ENCODE measurements around the gene CA10. TPM values are rescaled to one million over a fixed set of nuclear protein-coding genes. Genes with fewer than 3 reads are reported as not detected.
A peak's percentile ranks its signal among the peaks of the same experiment; 100 is the strongest.

Gene CA10
- total and polyA plus RNA-seq, 4 donors: 30.0 to 130 (median 99.2) TPM

DNA sequence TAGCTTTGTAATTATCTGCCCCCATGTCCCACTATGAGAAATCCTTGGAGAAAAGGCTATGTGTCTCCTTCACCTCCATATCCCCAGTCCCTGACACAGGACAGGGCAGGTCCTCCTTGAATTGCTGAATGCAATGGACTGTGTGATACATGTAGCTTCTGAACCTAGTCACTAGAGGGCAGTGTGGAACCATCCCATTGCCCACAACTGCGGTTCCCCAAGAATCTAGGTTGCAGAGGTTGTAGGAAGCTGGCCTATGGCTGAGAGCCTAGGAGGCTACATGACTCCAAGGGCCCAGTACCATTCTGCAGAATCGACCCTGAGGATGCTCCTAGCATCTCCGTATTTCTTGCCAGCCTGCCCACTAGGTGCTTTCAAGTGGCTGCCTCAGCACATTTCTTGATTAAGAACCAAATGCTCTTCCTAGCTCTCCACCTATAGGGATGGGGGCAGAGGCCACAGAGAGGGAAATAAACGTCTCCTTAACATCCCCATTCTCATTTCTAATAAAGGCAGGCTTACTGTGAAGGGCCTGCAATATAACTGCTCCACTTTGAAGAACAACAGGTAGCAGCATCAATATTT, 394.0 kb downstream of the CA10 start:
- 26% methylated on average over 3 of the region's 4 CpGs for WGBS (ENCODE audit: insufficient coverage)
- H3K27ac ChIP-seq (ENCODE audit: low read depth, low read length): no peak overlapping the region
- H3K9me3 ChIP-seq (ENCODE audit: control insufficient read depth, insufficient read depth, low read length): no peaks in the 10 kb centered on the region
- H3K27me3 ChIP-seq (ENCODE audit: control insufficient read depth, insufficient read depth, low read length): no peaks in the 10 kb centered on the region
- H3K4me3 ChIP-seq (ENCODE audit: low read depth, low read length): no peak overlapping the region
- no peaks in the 10 kb centered on the region for H3K36me3 ChIP-seq (ENCODE audit: control insufficient read depth, insufficient read depth, low read length)
- H3K4me1 ChIP-seq (ENCODE audit: control insufficient read depth, insufficient read depth, low read length): peaks cover 5% of the 10 kb centered on the region
- peak in 5 of 6 donors; percentile 33 to 92 (median 57) for DNase-seq (ENCODE audit: low read depth in 4 of 6, low spot score in 6 of 6)

DNA sequence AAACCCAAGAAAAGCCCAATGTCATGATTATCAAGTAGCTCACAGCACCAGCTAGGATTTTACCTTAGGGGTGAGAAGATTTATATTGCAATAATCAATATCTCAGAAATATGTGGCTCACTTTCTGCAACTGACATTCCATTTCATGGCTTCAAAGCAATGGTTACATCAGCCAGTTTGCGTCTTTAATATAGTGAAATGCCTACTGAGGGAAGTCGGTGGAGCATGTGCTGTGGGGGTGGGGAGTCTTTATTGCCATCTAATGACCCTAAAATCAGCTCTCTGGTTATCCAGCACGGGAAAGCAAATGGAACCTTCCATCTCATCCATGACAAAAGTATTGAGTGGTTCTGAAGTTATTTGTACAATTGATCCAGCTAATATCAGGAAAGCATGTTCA, 395.5 kb downstream of the CA10 start:
- Histone ChIP-seq H3K4me3 (ENCODE audit: low read depth, low read length) (no peak overlapping the region), H3K36me3 (ENCODE audit: control insufficient read depth, insufficient read depth, low read length) (no peaks in the 10 kb centered on the region), H3K4me1 (ENCODE audit: control insufficient read depth, insufficient read depth, low read length) (peaks cover 5% of the 10 kb centered on the region), H3K9me3 (ENCODE audit: control insufficient read depth, insufficient read depth, low read length) (no peaks in the 10 kb centered on the region), H3K27me3 (ENCODE audit: control insufficient read depth, insufficient read depth, low read length) (no peaks in the 10 kb centered on the region), H3K27ac (ENCODE audit: low read depth, low read length) (no peak overlapping the region)
- DNase-seq (ENCODE audit: low read depth in 4 of 6, low spot score in 6 of 6): peak in 1 of 6 donors; percentile 54
- no CpG with 5 or more reads among the region's 3 CpGs for WGBS (ENCODE audit: insufficient coverage)

DNA sequence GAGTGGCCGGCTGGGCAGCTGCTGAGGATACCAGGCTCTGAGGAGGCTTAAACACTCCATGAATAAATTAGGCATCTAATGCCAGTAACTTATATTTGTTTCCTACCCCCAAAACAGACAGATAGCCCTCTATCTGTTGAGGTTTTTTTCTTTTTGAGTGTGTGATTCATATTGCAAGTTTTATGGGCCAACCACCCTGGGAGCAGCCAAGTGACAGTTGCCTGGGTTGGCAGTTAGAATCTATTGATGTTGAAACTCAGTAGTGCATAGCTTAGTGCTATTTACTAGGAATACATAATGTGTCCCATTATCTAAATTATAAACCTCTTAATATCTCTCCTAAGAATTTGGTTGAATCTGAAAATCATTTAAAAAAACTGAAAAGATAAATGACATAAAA, 397.4 kb downstream of the CA10 start:
- whole genome bisulfite sequencing (ENCODE audit: insufficient coverage): no CpG with 5 or more reads among the region's 1 CpG

DNA sequence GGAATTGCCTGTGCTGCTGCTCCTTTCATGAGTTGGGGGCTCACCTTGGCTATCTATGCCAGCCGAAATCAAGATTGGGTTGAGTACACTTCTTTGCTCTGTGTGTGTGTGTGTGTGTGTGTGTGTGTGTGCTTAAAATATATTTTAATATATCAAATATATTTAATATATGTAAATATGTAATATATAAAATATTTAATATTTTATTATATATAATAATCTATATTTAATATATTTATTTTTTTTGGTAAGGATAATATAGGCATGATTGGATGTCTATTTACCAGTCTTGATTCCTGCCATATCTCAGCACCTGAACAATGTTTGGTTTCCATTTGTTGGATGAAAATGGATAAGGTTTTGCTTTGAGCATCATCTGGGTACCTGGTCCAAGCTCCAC, 399.3 kb downstream of the CA10 start:
- DNase-seq (ENCODE audit: low read depth in 4 of 6, low spot score in 6 of 6): no peak
- no peaks in the 10 kb centered on the region for H3K36me3 ChIP-seq (ENCODE audit: control insufficient read depth, insufficient read depth, low read length)
- peaks cover 5% of the 10 kb centered on the region for H3K4me1 ChIP-seq (ENCODE audit: control insufficient read depth, insufficient read depth, low read length)
- no peak overlapping the region for H3K4me3 ChIP-seq (ENCODE audit: low read depth, low read length)
- H3K27me3 ChIP-seq (ENCODE audit: control insufficient read depth, insufficient read depth, low read length): no peaks in the 10 kb centered on the region
- H3K27ac ChIP-seq (ENCODE audit: low read depth, low read length): no peak overlapping the region
- WGBS (ENCODE audit: insufficient coverage): no CpG with 5 or more reads among the region's 1 CpG
- H3K9me3 ChIP-seq (ENCODE audit: control insufficient read depth, insufficient read depth, low read length): no peaks in the 10 kb centered on the region

More for the DNA sequence above, 397.4 kb downstream of the CA10 start:
- Histone ChIP-seq H3K27me3 (ENCODE audit: control insufficient read depth, insufficient read depth, low read length) (no peaks in the 10 kb centered on the region), H3K9me3 (ENCODE audit: control insufficient read depth, insufficient read depth, low read length) (no peaks in the 10 kb centered on the region), H3K36me3 (ENCODE audit: control insufficient read depth, insufficient read depth, low read length) (no peaks in the 10 kb centered on the region), H3K4me1 (ENCODE audit: control insufficient read depth, insufficient read depth, low read length) (peaks cover 5% of the 10 kb centered on the region), H3K4me3 (ENCODE audit: low read depth, low read length) (no peak overlapping the region), H3K27ac (ENCODE audit: low read depth, low read length) (no peak overlapping the region)
- DNase-seq (ENCODE audit: low read depth in 4 of 6, low spot score in 6 of 6): peak in 2 of 6 donors; percentile 27 to 48

DNA sequence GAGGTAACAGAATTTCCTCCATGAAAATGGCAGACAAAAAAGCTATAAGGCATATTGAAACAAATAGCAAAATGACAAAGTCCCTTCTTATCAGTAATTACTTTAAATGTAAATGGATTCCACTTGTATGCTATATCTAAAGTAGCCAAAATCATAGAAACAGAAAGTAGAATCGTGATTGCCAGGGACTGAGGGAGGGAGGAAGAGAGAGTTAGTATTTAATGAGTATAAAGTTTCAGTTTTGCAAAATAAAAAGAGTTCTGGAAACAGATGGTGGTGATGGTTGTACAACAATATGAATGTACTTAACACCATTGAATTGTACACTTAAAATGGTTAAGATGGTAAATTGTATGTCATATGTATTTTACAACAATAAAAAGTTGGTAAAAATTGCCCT, 407.4 kb downstream of the CA10 start:
- H3K4me1 ChIP-seq (ENCODE audit: control insufficient read depth, insufficient read depth, low read length): no peaks in the 10 kb centered on the region
- H3K27me3 ChIP-seq (ENCODE audit: control insufficient read depth, insufficient read depth, low read length): no peaks in the 10 kb centered on the region
- no peak overlapping the region for H3K27ac ChIP-seq (ENCODE audit: low read depth, low read length)
- H3K9me3 ChIP-seq (ENCODE audit: control insufficient read depth, insufficient read depth, low read length): no peaks in the 10 kb centered on the region
- no CpG with 5 or more reads among the region's 1 CpG for WGBS (ENCODE audit: insufficient coverage)
- no peak for DNase-seq (ENCODE audit: low read depth in 4 of 6, low spot score in 6 of 6)
- no peak overlapping the region for H3K4me3 ChIP-seq (ENCODE audit: low read depth, low read length)
- no peaks in the 10 kb centered on the region for H3K36me3 ChIP-seq (ENCODE audit: control insufficient read depth, insufficient read depth, low read length)

DNA sequence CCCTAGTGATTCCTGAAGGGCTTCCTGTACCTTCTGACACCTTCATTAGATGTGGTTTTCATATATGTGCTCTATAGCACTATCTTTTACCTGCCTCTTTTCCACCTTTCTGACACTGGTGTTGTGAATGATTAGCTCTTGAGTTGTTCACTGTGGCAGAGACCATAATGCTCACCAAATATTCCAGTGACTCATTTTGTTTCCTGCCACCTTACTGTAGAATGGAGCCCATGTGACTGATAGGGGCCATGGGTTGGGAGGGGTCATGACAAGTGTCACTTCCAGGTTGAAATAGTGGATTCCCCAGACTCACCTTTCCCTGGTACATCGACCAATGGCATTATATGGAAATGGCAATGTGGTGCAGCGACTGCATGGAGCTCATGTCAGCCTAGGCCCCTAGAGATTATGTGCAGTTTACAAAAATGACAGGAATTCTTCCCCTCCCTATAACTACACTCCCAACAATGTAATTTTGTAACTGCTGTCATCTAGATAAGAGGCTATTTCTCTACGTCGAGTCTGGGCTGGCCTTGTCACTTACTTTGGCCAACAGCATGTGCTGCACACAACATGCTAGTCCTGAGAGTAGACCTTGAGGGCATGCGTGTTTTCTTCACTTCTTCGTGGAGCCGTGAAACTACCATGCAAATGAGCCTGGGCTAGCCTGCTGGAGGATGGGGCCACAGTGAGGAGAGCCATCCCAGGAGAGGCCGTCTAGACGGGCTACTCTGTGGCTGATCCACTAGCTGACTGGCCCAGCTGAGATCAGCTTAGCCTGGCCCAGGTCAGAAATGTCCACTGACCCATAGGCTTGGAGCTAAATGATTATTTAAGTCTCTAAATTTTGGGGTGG, 409.5 kb downstream of the CA10 start:
- no peaks in the 10 kb centered on the region for H3K36me3 ChIP-seq (ENCODE audit: control insufficient read depth, insufficient read depth, low read length)
- peaks cover 5% of the 10 kb centered on the region for H3K27me3 ChIP-seq (ENCODE audit: control insufficient read depth, insufficient read depth, low read length)
- no peak overlapping the region for H3K27ac ChIP-seq (ENCODE audit: low read depth, low read length)
- H3K9me3 ChIP-seq (ENCODE audit: control insufficient read depth, insufficient read depth, low read length): no peaks in the 10 kb centered on the region
- no peak overlapping the region for H3K4me3 ChIP-seq (ENCODE audit: low read depth, low read length)
- no peak for DNase-seq (ENCODE audit: low read depth in 4 of 6, low spot score in 6 of 6)
- WGBS (ENCODE audit: insufficient coverage): 95% methylated on average over 8 of the region's 9 CpGs
- no peaks in the 10 kb centered on the region for H3K4me1 ChIP-seq (ENCODE audit: control insufficient read depth, insufficient read depth, low read length)

DNA sequence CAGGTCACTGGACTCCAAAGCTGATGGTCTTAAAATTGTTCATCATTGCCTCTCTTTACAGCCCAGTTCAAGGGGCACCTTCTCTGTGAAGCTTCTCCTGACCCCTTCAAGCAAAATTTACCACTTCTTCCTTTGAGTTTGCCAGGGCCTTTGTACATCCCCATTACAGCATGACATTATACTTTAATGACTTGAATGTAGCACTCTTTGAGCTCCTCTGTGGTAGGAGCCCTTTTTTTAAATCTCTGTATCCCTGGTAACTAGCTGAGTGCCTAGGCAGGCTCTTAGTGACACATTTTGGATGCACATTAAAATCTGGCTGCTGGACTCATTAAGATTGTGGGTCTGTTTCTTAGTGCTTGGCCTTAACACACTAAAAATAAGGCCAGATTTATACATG, 412.1 kb downstream of the CA10 start:
- Histone ChIP-seq H3K4me1 (ENCODE audit: control insufficient read depth, insufficient read depth, low read length) (no peaks in the 10 kb centered on the region), H3K36me3 (ENCODE audit: control insufficient read depth, insufficient read depth, low read length) (no peaks in the 10 kb centered on the region), H3K4me3 (ENCODE audit: low read depth, low read length) (no peak overlapping the region), H3K27ac (ENCODE audit: low read depth, low read length) (no peak overlapping the region), H3K27me3 (ENCODE audit: control insufficient read depth, insufficient read depth, low read length) (peaks cover 5% of the 10 kb centered on the region), H3K9me3 (ENCODE audit: control insufficient read depth, insufficient read depth, low read length) (no peaks in the 10 kb centered on the region)
- peak in 4 of 6 donors; percentile 27 to 69 (median 58) for DNase-seq (ENCODE audit: low read depth in 4 of 6, low spot score in 6 of 6)

DNA sequence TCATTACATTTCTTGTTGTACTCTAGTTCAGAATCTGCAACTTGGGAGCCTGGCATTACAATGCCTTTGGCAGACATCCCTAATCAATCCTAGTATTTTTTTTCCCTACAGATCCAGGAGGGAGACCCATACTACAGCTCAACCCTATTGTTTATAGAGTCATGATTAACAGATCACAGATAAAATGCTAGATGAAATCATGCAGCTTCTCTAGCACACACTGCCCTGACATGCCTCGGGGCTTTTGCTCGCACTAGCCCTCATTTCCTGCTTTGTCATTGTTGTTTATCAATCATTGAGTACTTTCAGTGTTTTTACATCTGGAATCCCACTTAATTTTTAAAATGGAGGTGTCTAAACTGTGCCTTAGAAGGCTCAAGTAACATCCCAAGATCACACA, 412.5 kb downstream of the CA10 start:
- no peak for DNase-seq (ENCODE audit: low read depth in 4 of 6, low spot score in 6 of 6)
- Histone ChIP-seq H3K27me3 (ENCODE audit: control insufficient read depth, insufficient read depth, low read length) (peaks cover 5% of the 10 kb centered on the region), H3K27ac (ENCODE audit: low read depth, low read length) (no peak overlapping the region), H3K9me3 (ENCODE audit: control insufficient read depth, insufficient read depth, low read length) (no peaks in the 10 kb centered on the region), H3K36me3 (ENCODE audit: control insufficient read depth, insufficient read depth, low read length) (no peaks in the 10 kb centered on the region), H3K4me1 (ENCODE audit: control insufficient read depth, insufficient read depth, low read length) (no peaks in the 10 kb centered on the region), H3K4me3 (ENCODE audit: low read depth, low read length) (no peak overlapping the region)
- WGBS (ENCODE audit: insufficient coverage): no CpG with 5 or more reads among the region's 2 CpGs

DNA sequence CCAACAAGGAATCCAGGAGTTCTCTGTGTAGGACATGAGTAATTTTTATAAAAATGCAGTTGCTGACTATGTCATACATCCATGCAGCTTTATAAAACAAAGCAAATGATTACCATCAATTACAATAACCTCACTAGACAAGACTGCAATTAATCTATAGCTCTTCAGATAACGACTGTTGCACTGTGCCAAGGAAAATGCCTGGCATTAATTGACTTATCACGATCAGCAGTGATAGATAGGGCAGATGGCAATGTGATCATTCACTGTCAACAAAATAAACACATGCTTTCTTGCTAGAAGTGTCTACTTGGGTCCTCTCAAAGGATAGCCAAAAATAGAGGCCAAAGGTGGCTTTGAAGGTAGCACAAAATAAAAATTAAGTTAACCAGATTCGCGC, 415.0 kb downstream of the CA10 start:
- WGBS (ENCODE audit: insufficient coverage): no CpG with 5 or more reads among the region's 4 CpGs

DNA sequence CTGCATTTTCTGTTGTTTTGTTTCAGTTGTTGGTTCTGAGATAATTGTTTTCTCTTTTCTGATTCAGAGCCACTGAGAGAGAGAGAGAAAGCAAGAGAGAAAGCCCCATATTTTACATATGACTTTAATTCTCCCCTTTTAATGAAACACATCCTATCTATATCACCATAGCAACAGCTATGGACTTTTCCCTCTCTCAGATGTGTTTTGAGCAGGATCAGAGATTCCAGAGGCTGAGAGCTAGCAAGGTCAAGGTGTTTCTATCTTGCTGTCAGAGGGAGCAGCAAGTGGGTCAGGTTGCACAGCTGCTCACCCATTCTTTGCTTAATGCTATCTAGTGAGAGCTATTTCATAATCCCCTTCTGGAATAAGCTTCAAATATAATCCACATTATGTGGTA, 415.9 kb downstream of the CA10 start:
- DNase-seq (ENCODE audit: low read depth in 4 of 6, low spot score in 6 of 6): peak in 1 of 6 donors; percentile 58
- Histone ChIP-seq H3K9me3 (ENCODE audit: control insufficient read depth, insufficient read depth, low read length) (no peaks in the 10 kb centered on the region), H3K4me1 (ENCODE audit: control insufficient read depth, insufficient read depth, low read length) (no peaks in the 10 kb centered on the region), H3K27ac (ENCODE audit: low read depth, low read length) (no peak overlapping the region), H3K27me3 (ENCODE audit: control insufficient read depth, insufficient read depth, low read length) (peaks cover 5% of the 10 kb centered on the region), H3K36me3 (ENCODE audit: control insufficient read depth, insufficient read depth, low read length) (no peaks in the 10 kb centered on the region), H3K4me3 (ENCODE audit: low read depth, low read length) (no peak overlapping the region)

More for the DNA sequence above, 415.0 kb downstream of the CA10 start:
- no peak for DNase-seq (ENCODE audit: low read depth in 4 of 6, low spot score in 6 of 6)
- Histone ChIP-seq H3K4me3 (ENCODE audit: low read depth, low read length) (no peak overlapping the region), H3K27me3 (ENCODE audit: control insufficient read depth, insufficient read depth, low read length) (peaks cover 5% of the 10 kb centered on the region), H3K4me1 (ENCODE audit: control insufficient read depth, insufficient read depth, low read length) (no peaks in the 10 kb centered on the region), H3K36me3 (ENCODE audit: control insufficient read depth, insufficient read depth, low read length) (no peaks in the 10 kb centered on the region), H3K9me3 (ENCODE audit: control insufficient read depth, insufficient read depth, low read length) (no peaks in the 10 kb centered on the region), H3K27ac (ENCODE audit: low read depth, low read length) (no peak overlapping the region)
